C4-2B (cell line): ENCODE results near the gene NAT10.

Experiments
- ZFX ChIP-seq: fragments of 450-650 bp; IDR thresholded peaks from 2 replicates; pipeline ENCODE4 v1.6.1; 2017
- TF ChIP-seq, protein P1 (sequence below): fragments of 450-650 bp; conservative IDR thresholded peaks from 2 replicates; pipeline ENCODE4 v1.5.1; 2017; ENCODE audit warnings: mild to moderate bottlenecking

DNA sequence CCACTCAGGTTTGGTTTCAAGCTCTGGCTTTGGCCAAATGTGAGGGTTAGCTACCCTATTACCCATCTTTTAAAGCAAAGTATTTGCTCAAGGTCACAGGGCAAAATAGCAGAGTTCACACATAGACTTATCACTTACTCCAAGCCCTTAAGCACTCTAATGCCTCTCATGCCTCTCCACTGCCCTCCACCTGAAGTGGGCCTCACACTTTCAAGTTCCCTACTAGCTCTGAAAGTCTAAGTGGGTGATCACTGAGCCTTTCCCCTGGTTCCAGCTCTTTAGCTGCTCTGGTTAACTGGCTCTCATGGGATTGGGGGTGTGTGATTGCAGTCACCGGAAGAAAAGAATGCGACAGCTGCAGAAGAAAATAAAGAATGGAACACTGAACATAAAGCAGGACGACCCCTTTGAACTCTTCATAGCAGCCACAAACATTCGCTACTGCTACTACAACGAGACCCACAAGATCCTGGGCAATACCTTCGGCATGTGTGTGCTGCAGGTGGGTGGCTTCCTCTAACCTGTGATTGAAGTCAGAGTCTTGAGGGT is 6.4 kb downstream of the NAT10 start:
- TF ChIP-seq, protein P1, sequence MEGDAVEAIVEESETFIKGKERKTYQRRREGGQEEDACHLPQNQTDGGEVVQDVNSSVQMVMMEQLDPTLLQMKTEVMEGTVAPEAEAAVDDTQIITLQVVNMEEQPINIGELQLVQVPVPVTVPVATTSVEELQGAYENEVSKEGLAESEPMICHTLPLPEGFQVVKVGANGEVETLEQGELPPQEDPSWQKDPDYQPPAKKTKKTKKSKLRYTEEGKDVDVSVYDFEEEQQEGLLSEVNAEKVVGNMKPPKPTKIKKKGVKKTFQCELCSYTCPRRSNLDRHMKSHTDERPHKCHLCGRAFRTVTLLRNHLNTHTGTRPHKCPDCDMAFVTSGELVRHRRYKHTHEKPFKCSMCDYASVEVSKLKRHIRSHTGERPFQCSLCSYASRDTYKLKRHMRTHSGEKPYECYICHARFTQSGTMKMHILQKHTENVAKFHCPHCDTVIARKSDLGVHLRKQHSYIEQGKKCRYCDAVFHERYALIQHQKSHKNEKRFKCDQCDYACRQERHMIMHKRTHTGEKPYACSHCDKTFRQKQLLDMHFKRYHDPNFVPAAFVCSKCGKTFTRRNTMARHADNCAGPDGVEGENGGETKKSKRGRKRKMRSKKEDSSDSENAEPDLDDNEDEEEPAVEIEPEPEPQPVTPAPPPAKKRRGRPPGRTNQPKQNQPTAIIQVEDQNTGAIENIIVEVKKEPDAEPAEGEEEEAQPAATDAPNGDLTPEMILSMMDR, result no peak
- no peak for TF ChIP-seq ZFX
